Activated naive CD4-positive, alpha-beta T cell treated with anti-CD3 and anti-CD28 coated beads for 36 hours (primary cell): ENCODE data around the gene MLLT10. TPM values are rescaled to one million over a fixed set of nuclear protein-coding genes. Genes with fewer than 3 reads are reported as not detected.
A peak's percentile ranks its signal among the peaks of the same experiment; 100 is the strongest.

ENCODE experiments used
- CTCF ChIA-PET: fragments of 350-600 bp; sonication (Branson Sonifier 250); formaldehyde crosslinking; loops from one replicate; lab custom pipeline; 2021; ENCODE audit warnings: antibody characterized with exemption; lab: Charles Lee
- DNase-seq: peaks from one replicate; pipeline ENCODE4 v3.0.0-alpha.2; 2020
- H3K27ac Mint-ChIP-seq: one replicate; pipeline ENCODE4 v1.8.0; 2021; ENCODE audit warnings: mild to moderate bottlenecking, mixed read lengths
- H3K27me3 Mint-ChIP-seq: one replicate; pipeline ENCODE4 v1.8.0; 2021; ENCODE audit warnings: low read depth, mixed read lengths
- H3K36me3 Mint-ChIP-seq: one replicate; pipeline ENCODE4 v1.8.0; 2021; ENCODE audit warnings: low read depth, mixed read lengths
- H3K4me1 Mint-ChIP-seq: one replicate; pipeline ENCODE4 v1.8.0; 2021; ENCODE audit warnings: low read depth, mixed read lengths
- H3K4me3 Mint-ChIP-seq: one replicate; pipeline ENCODE4 v1.8.0; 2021; ENCODE audit warnings: mild to moderate bottlenecking, moderate library complexity, mixed read lengths
- H3K9me3 Mint-ChIP-seq: one replicate; pipeline ENCODE4 v1.8.0; 2021; ENCODE audit warnings: mixed read lengths
- intact Hi-C: fragments of 100-400 bp; cut with micrococcal nuclease; formaldehyde crosslinking; loops from one replicate; pipeline ENCODE4 v1.15.1; 2023
- total RNA-seq, 2 experiments: library from RNA; stranded (reverse); gene quantifications; one replicate each; pipeline ENCODE4 v1.2.3, GENCODE V29; 2021

Gene MLLT10
- total RNA-seq, 2 experiments from 2014 or later = 23.0 to 23.7 TPM

- intact Hi-C loops = no loop called here
- no peak for DNase-seq
- Mint-ChIP-seq H3K27ac (peak overlapping the region; percentile 41), H3K4me1 (peaks cover 1% of the 10 kb centered on the region), H3K9me3 (no peaks in the 10 kb centered on the region), H3K36me3 (peaks cover under 1% of the 10 kb centered on the region), H3K27me3 (no peaks in the 10 kb centered on the region), H3K4me3 (no peak overlapping the region)
- CTCF ChIA-PET = no interaction called here
Measured at GRCh38 chr10:21753497-21754270, 219.7 kb downstream of the MLLT10 start.

GRCh38 chr10:21754410-21755011 lies 220.5 kb downstream of the MLLT10 start:
- Mint-ChIP-seq H3K9me3 (no peaks in the 10 kb centered on the region), H3K36me3 (peaks cover 6% of the 10 kb centered on the region), H3K4me3 (no peak overlapping the region), H3K27me3 (no peaks in the 10 kb centered on the region), H3K4me1 (peaks cover 1% of the 10 kb centered on the region), H3K27ac (no peak overlapping the region)
- intact Hi-C loops = no loop called here
- CTCF ChIA-PET = no interaction called here
- DNase-seq = no peak

GRCh38 chr10:21756707-21757106 lies 222.7 kb downstream of the MLLT10 start:
- no peaks in the 10 kb centered on the region for H3K4me1 Mint-ChIP-seq
- DNase-seq = no peak
- H3K36me3 Mint-ChIP-seq = peaks cover 7% of the 10 kb centered on the region
- no peak overlapping the region for H3K27ac Mint-ChIP-seq
- H3K27me3 Mint-ChIP-seq = no peaks in the 10 kb centered on the region
- no peak overlapping the region for H3K4me3 Mint-ChIP-seq
- H3K9me3 Mint-ChIP-seq = no peaks in the 10 kb centered on the region
- intact Hi-C loops = no loop called here
- CTCF ChIA-PET = no interaction called here

- CTCF ChIA-PET = interaction anchor here (1.3 kb wide), 1 partner anchor 17 kb away, joined by 3 read pairs; no protein-coding TSS in a partner anchor
- no peaks in the 10 kb centered on the region for H3K27me3 Mint-ChIP-seq
- H3K4me1 Mint-ChIP-seq = no peaks in the 10 kb centered on the region
- intact Hi-C loops = no loop called here
- no peak overlapping the region for H3K27ac Mint-ChIP-seq
- peaks cover 7% of the 10 kb centered on the region for H3K36me3 Mint-ChIP-seq
- H3K9me3 Mint-ChIP-seq = no peaks in the 10 kb centered on the region
- DNase-seq = no peak
- no peak overlapping the region for H3K4me3 Mint-ChIP-seq
Measured at GRCh38 chr10:21757185-21757901, 223.3 kb downstream of the MLLT10 start.

GRCh38 chr10:21758239-21758638 lies 224.2 kb downstream of the MLLT10 start:
- no peak overlapping the region for H3K4me3 Mint-ChIP-seq
- H3K27me3 Mint-ChIP-seq = no peaks in the 10 kb centered on the region
- intact Hi-C loops = no loop called here
- peaks cover 7% of the 10 kb centered on the region for H3K36me3 Mint-ChIP-seq
- no peaks in the 10 kb centered on the region for H3K4me1 Mint-ChIP-seq
- H3K9me3 Mint-ChIP-seq = no peaks in the 10 kb centered on the region
- no peak for DNase-seq
- no peak overlapping the region for H3K27ac Mint-ChIP-seq
- CTCF ChIA-PET = interaction anchor here (1.3 kb wide), 1 partner anchor 18 kb away, joined by 3 read pairs; no protein-coding TSS in a partner anchor

GRCh38 chr10:21758696-21759095 lies 224.7 kb downstream of the MLLT10 start:
- no peaks in the 10 kb centered on the region for H3K9me3 Mint-ChIP-seq
- peaks cover 7% of the 10 kb centered on the region for H3K36me3 Mint-ChIP-seq
- CTCF ChIA-PET = no interaction called here
- H3K4me1 Mint-ChIP-seq = peaks cover 1% of the 10 kb centered on the region
- H3K4me3 Mint-ChIP-seq = no peak overlapping the region
- DNase-seq = no peak
- intact Hi-C loops = no loop called here
- no peaks in the 10 kb centered on the region for H3K27me3 Mint-ChIP-seq
- H3K27ac Mint-ChIP-seq = no peak overlapping the region

GRCh38 chr10:21759232-21759631 lies 225.2 kb downstream of the MLLT10 start:
- intact Hi-C loops = no loop called here
- no peaks in the 10 kb centered on the region for H3K9me3 Mint-ChIP-seq
- CTCF ChIA-PET = no interaction called here
- peaks cover 5% of the 10 kb centered on the region for H3K4me1 Mint-ChIP-seq
- no peaks in the 10 kb centered on the region for H3K27me3 Mint-ChIP-seq
- H3K36me3 Mint-ChIP-seq = peaks cover 10% of the 10 kb centered on the region
- no peak overlapping the region for H3K4me3 Mint-ChIP-seq
- no peak overlapping the region for H3K27ac Mint-ChIP-seq
- DNase-seq = no peak

- Mint-ChIP-seq H3K36me3 (peaks cover 14% of the 10 kb centered on the region), H3K9me3 (no peaks in the 10 kb centered on the region), H3K27me3 (no peaks in the 10 kb centered on the region), H3K4me3 (no peak overlapping the region), H3K27ac (no peak overlapping the region), H3K4me1 (peaks cover 13% of the 10 kb centered on the region)
- CTCF ChIA-PET = interaction anchor here (0.6 to 1.0 kb wide), 2 partner anchors 22 to 481 kb away, joined by 3 to 4 read pairs; no protein-coding TSS in a partner anchor
- no peak for DNase-seq
- intact Hi-C loops = no loop called here
Measured at GRCh38 chr10:21760332-21760731, 226.3 kb downstream of the MLLT10 start.

GRCh38 chr10:21764466-21765189 lies 230.6 kb downstream of the MLLT10 start:
- Mint-ChIP-seq H3K4me3 (no peak overlapping the region), H3K36me3 (peaks cover 8% of the 10 kb centered on the region), H3K27ac (peak overlapping the region; percentile 81), H3K4me1 (peaks cover 14% of the 10 kb centered on the region), H3K9me3 (no peaks in the 10 kb centered on the region), H3K27me3 (no peaks in the 10 kb centered on the region)
- CTCF ChIA-PET = no interaction called here
- peak; percentile 54 for DNase-seq
- intact Hi-C loops = no loop called here

GRCh38 chr10:21769041-21769440 lies 235.0 kb downstream of the MLLT10 start:
- peaks cover 3% of the 10 kb centered on the region for H3K9me3 Mint-ChIP-seq
- H3K27me3 Mint-ChIP-seq = no peaks in the 10 kb centered on the region
- peaks cover 10% of the 10 kb centered on the region for H3K36me3 Mint-ChIP-seq
- no peak for DNase-seq
- no peak overlapping the region for H3K4me3 Mint-ChIP-seq
- intact Hi-C loops = no loop called here
- no peak overlapping the region for H3K27ac Mint-ChIP-seq
- H3K4me1 Mint-ChIP-seq = peaks cover 22% of the 10 kb centered on the region
- CTCF ChIA-PET = interaction anchor here (1.1 kb wide), 1 partner anchor 19 kb away, joined by 3 read pairs; no protein-coding TSS in a partner anchor

- no peaks in the 10 kb centered on the region for H3K27me3 Mint-ChIP-seq
- H3K36me3 Mint-ChIP-seq = peaks cover 5% of the 10 kb centered on the region
- intact Hi-C loops = no loop called here
- DNase-seq = no peak
- CTCF ChIA-PET = no interaction called here
- peaks cover 3% of the 10 kb centered on the region for H3K9me3 Mint-ChIP-seq
- H3K27ac Mint-ChIP-seq = no peak overlapping the region
- H3K4me3 Mint-ChIP-seq = no peak overlapping the region
- peaks cover 13% of the 10 kb centered on the region for H3K4me1 Mint-ChIP-seq
Measured at GRCh38 chr10:21771219-21771618, 237.2 kb downstream of the MLLT10 start.

- Mint-ChIP-seq H3K36me3 (peaks cover 21% of the 10 kb centered on the region), H3K27me3 (no peaks in the 10 kb centered on the region), H3K4me1 (peaks cover 18% of the 10 kb centered on the region), H3K4me3 (no peak overlapping the region), H3K9me3 (peaks cover 8% of the 10 kb centered on the region), H3K27ac (no peak overlapping the region)
- CTCF ChIA-PET = no interaction called here
- intact Hi-C loops = no loop called here
- DNase-seq = no peak
Measured at GRCh38 chr10:21776883-21777282, 242.9 kb downstream of the MLLT10 start.
